Stimulated activated effector memory CD8-positive, alpha-beta T cell treated with anti-CD3 and anti-CD28 coated beads, Interleukin-12 subunit alpha, Interleukin-12 subunit beta, amount 100 ng/mL, for 72 hours (primary cell): Measurements from ENCODE around the gene NOC2L.

Experiments
- ATAC-seq: fragments of 150-1000 bp; cut with Tn5 transposase; 2 replicates; pipeline ENCODE4 v1.10.0; 2021
- DNase-seq, 2 donors: peaks; one replicate each; pipeline ENCODE4 v3.0.0; 2021 to 2022; ENCODE audit warnings: low spot score in 2 of 2
- H3K27ac Mint-ChIP-seq: one replicate; pipeline ENCODE4 v1.8.0; 2022; ENCODE audit warnings: mild to moderate bottlenecking, mixed read lengths
- H3K36me3 Mint-ChIP-seq: one replicate; pipeline ENCODE4 v1.8.0; 2022; ENCODE audit warnings: mild to moderate bottlenecking, mixed read lengths
- H3K4me1 Mint-ChIP-seq: one replicate; pipeline ENCODE4 v1.8.0; 2022; ENCODE audit warnings: mixed read lengths
- H3K4me3 Mint-ChIP-seq: one replicate; pipeline ENCODE4 v1.8.0; 2022; ENCODE audit warnings: mild to moderate bottlenecking, mixed read lengths
- H3K9me3 Mint-ChIP-seq: one replicate; pipeline ENCODE4 v1.8.0; 2022; ENCODE audit warnings: mixed read lengths

Gene NOC2L

DNA sequence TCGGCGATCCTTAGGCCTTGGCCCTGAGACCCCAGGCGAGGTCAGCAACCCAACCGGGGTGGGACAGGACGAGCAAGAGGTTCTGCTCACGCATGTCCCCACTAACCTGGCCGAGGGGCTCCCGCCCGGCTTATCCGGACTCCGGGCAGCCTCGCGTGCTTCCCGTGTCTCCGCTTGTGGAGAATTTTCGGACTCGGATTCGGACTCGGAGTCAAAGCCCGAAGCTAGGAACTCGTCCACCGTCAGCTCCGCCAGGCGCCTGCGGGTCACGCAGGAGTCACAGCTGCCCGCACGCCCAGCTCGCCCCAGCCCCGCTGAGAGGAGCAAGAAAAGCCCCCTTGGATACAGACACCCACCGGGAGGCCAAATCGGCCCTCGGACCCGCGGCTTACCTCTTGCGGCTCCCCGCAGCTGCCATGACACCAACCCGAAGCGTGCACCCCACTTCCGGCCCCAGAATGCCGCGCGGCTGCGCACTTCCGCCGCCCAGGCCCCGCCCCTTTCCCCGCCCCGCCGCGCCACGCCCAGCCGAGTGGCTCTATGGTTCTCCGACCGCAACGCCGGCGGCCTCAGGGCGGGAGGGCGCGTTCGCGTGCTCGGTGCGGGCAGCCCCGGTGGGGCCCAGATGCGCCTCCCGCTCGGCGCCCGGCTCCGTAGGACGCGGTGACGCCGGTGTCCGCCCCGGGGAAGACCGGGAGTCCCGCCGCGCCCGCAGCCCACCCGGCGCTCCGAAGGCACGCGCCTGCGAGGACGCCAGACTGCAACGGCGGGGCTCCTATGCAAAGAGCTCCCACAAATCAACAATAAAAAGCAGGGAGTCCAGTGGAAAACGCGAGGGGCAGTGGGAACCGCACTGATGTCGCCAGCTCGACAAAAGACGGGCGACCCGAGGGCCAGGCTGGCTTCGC is at the start of gene NOC2L:
NOC2L (minus strand) TSS at position 434 of the 908 bp plus-strand sequence; CDS start at position 418, 16 bp downstream.
- H3K4me1 Mint-ChIP-seq, result peaks cover 30% of the 10 kb centered on the region
- peaks cover 46% of the 10 kb centered on the region for H3K36me3 Mint-ChIP-seq
- H3K9me3 Mint-ChIP-seq, result no peaks in the 10 kb centered on the region
- H3K4me3 Mint-ChIP-seq, result peak within 1 kb of the TSS; percentile 84
- DNase-seq (peak; percentile 95 to 96), ATAC-seq (peak; percentile 88)
- peak within 1 kb of the TSS; percentile 66 for H3K27ac Mint-ChIP-seq

DNA sequence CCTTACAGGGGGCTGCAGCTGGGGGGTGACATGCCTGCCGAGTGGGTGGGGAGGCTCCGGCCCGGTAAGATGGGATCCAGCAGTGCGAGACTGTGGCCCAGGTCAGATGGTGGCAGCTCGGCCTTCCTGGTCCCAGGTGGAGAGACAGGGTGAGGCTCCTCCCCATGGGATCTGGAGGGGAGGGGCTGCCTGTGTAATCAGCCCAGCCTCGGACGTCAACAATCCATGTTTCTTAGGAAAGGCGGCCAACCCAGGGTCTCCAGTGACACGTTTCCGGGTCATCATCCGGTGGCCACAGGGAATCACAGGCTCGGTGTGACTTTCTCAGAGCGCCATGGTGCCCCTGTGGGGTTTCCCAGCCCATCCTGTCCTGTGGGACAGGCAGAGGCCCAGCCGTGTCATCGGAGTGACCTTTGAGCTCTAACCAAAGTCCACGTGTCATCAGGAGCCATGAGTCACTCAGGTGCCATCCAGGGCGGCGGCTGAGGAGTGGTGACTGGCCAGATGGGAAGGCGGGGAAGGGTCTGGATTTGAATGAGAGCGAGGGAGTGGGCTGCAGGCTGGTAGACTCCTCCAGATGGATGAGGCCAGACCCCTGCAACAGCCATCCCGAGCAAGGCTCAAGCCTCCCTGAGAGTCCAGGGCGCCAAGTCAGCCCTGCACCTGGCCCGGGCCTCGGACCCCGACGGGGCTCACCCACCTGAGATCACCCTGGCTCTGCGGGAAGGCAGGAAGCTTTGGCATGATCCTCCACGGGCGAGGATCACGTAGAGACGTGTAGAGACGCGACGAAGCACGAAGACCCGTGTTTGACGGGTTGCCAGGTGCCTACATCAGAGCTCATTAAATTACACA is 47.5 kb upstream of the NOC2L start:
- Mint-ChIP-seq H3K4me1 (peaks cover 21% of the 10 kb centered on the region), H3K36me3 (no peaks in the 10 kb centered on the region), H3K27ac (no peak overlapping the region), H3K9me3 (peaks cover 2% of the 10 kb centered on the region), H3K4me3 (no peak overlapping the region)
- ATAC-seq (no peak), DNase-seq (no peak)

DNA sequence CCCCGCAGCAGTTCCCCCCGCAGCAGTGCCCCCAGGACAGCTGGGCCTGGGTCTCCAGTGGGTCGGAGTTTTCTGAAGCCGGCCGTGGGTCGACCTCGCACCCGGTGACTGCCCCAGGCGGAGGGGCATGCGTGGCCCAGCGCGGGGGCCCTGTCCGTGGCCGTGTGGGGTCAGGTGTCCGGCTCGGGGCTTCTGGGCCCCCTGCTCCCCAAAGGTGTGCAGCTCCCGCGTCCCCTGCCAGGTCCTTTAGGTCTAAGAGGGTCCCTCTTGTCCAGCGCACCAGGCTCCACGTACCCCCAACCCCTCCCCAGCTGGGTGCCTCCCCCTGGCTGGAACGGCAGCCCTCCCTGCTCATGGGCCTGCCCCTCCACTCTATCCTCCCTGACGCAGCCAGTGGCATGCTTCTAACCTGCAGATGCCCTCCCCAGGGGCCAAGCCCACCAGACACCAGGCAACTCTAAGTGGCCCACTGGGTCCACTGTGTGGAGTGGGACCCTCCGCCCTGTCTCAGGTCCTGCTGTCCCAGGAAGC is 46.8 kb upstream of the NOC2L start:
- Mint-ChIP-seq H3K36me3 (no peaks in the 10 kb centered on the region), H3K4me3 (no peak overlapping the region), H3K4me1 (peaks cover 23% of the 10 kb centered on the region), H3K9me3 (peaks cover 2% of the 10 kb centered on the region), H3K27ac (no peak overlapping the region)
- no peak for DNase-seq
- ATAC-seq, result no peak

DNA sequence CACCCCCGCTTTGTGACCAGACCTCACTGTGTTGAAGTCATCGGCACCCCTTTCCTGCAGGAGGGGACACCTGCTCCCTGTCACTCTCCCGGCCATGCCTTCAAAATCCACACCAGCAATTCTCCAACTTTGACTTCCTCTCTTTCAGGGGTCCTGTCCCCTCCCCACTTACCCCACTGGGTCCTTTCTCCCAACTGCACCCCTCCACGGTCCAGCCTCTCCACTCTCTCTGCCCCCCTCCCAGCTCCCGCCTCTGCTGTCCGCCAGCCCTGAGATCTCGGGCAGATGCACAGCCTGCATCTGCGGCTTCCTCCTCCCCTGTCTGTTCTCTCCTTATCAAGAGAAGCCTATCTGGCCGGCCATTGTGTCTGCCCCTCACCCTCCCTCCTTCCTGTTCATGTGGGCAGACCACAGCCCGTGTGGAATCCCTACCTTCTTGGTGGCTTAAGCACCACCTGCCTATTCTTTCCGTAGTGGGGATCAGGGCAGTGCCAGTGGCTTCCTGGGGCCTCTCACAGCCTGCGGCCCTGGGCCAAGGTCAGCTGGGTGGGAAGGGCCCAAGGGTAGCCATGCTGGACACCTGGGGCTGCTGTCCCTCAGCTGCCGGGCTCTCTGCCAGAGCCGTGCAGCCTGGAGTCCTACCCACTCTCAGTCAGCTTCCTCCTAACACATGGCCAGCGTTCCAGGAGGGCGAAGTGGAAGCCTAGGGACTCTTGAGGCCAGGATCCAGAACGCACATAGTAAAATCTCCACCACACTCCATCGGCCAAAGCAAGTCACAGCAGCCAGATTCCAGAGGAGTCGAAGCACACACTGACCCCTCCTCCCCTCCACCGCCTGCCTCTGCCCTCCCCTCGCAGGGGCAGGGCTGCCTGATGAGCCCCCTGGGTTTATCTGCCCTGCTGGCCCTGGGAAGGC is 46.0 kb upstream of the NOC2L start:
- H3K9me3 Mint-ChIP-seq, result peaks cover 2% of the 10 kb centered on the region
- ATAC-seq, result no peak
- H3K27ac Mint-ChIP-seq, result peak overlapping the region; percentile 81
- no peak for DNase-seq
- peaks cover 27% of the 10 kb centered on the region for H3K4me1 Mint-ChIP-seq
- H3K4me3 Mint-ChIP-seq, result no peak overlapping the region
- H3K36me3 Mint-ChIP-seq, result no peaks in the 10 kb centered on the region

DNA sequence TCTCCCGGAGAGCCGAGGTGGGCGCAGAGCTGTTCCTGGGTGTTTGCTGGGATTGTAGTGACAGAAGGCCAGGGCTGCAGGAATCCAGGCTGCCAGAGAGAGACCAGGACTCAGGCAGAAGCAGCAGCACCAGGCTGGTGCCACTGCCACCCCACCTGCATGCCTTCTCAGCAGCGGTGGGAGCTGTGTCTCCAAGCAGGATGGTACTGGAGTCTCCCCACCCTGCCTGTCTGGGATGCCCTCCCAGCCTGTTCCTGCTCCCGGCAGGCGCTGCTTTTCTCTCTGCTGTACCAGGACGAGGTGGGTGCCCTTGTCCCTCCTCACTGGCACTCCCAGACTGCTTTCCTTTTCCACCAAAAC is 45.3 kb upstream of the NOC2L start:
- no peak for ATAC-seq
- peak overlapping the region; percentile 81 for H3K27ac Mint-ChIP-seq
- no peak overlapping the region for H3K4me3 Mint-ChIP-seq
- no peak for DNase-seq
- H3K36me3 Mint-ChIP-seq, result no peaks in the 10 kb centered on the region
- H3K9me3 Mint-ChIP-seq, result peaks cover 2% of the 10 kb centered on the region
- peaks cover 26% of the 10 kb centered on the region for H3K4me1 Mint-ChIP-seq

DNA sequence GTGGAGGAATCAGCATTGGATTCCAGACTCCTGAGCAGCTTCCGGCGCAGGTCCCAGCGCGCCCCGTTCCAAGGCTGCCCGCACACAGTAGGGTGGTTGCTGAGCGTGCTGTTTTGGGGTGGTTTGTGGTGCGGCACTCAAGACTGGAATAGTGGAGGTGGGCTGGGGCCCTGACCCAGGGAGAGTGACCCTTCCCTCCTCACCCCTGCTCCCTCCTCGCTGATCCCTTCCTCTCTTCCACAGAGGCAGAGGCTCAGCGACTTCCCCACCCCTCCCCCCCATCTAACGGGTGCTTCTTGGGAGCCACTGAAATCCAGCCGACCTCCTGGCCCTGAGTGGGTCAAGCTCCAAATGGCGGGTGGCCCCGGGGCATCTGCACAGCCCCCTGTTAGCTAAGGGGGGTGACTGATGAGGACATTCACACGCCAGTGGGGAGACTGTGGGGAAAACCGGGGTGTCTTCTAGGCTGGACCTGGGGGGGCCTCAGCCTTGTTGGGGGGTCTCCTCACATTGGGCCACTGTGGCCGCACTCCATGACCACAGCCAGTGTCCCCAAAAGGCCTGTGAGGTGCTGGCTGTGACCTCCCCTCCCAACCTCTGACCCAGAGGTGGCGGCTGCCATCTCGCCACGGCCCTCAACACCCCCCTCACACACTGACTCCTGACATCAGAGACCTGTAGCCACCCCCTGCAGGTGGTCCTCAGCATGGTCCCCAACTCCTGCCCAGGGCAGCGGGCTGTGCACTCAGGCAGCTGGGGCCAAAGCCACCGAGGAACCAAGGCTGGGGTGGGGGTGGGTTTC is 44.8 kb upstream of the NOC2L start:
- H3K4me3 Mint-ChIP-seq, result no peak overlapping the region

DNA sequence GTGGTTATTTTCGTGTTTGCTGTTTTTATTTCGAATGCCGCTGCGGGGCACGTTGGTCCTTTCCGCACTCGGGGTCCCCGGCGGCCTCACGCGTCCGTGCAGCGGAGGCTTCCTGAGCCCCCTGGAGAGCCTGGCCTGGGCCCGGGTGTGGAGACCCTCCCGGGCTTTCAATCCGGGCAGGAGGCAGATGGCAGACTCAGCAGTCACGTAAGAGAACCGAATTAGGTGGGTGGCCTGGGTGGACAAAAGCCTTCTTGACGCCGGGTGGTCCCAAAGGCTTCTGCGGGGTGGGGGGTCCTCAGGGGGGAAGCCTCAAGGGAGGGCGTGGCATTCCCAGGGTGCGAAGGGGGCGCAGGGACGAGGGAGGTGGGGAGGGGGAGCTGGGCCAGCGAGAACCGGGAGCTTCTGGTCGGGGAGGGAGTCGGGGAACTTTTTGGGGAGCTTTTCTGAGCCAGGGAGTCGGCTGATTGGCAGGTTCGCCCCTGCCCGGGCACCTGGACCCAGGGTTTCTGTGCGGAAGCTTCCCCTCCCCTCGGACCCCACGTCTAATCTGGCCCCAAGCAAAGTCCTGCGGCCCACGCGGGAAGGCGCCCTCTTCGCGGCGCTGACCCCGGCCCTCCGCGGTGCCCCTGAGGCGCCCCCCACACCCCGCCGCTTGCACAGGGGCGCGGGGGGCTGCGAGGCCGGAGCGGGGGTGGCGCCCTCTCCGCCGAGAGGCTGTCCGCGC is 42.2 kb upstream of the NOC2L start:
- ATAC-seq, result no peak
- no peak for DNase-seq
- Mint-ChIP-seq H3K27ac (peak overlapping the region; percentile 60), H3K9me3 (no peaks in the 10 kb centered on the region), H3K4me1 (peaks cover 20% of the 10 kb centered on the region), H3K4me3 (peak overlapping the region; percentile 60), H3K36me3 (no peaks in the 10 kb centered on the region)

More for the DNA sequence above, 44.8 kb upstream of the NOC2L start:
- Mint-ChIP-seq H3K27ac (no peak overlapping the region), H3K9me3 (no peaks in the 10 kb centered on the region), H3K36me3 (no peaks in the 10 kb centered on the region), H3K4me1 (peaks cover 21% of the 10 kb centered on the region)
- DNase-seq (no peak), ATAC-seq (no peak)

DNA sequence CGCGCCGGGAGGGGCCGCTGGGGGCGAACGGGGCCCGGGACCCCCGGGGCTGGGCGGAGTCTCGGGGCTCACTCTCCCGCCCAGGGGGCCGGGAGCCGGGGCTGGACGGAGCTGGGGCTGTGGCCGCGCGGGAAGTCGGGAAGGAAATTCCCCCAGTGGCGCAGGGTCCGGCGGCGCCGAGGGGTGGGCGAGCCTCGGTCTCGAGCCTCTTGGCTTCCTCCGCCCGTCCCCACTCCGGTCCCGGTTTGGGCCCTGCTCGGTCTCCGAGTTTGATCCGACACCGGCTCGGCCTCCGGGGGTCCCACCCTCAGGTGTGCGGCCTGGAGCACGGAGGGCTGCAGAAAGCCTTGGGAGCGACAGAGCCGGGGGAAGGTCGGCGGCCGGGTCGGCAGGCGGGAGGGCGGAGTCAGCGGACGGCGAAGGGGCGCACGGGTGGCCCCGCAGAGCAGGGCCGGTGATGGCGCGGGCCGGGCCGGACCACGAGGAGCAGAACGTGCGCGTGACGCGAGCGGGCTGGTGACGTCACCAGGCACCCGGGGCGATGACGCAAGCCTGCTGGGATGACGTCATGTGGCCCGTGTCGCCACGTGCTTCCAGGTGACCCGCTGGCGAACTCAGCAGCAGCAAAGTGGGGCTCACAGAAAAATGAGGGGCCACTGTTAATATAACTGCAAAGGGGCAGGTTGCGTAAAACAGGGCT is 41.5 kb upstream of the NOC2L start:
- DNase-seq (peak in 1 of 2 donors; percentile 54), ATAC-seq (peak; percentile 9)
- Mint-ChIP-seq H3K36me3 (no peaks in the 10 kb centered on the region), H3K4me3 (peak overlapping the region; percentile 60), H3K4me1 (peaks cover 26% of the 10 kb centered on the region), H3K27ac (peak overlapping the region; percentile 60), H3K9me3 (no peaks in the 10 kb centered on the region)

DNA sequence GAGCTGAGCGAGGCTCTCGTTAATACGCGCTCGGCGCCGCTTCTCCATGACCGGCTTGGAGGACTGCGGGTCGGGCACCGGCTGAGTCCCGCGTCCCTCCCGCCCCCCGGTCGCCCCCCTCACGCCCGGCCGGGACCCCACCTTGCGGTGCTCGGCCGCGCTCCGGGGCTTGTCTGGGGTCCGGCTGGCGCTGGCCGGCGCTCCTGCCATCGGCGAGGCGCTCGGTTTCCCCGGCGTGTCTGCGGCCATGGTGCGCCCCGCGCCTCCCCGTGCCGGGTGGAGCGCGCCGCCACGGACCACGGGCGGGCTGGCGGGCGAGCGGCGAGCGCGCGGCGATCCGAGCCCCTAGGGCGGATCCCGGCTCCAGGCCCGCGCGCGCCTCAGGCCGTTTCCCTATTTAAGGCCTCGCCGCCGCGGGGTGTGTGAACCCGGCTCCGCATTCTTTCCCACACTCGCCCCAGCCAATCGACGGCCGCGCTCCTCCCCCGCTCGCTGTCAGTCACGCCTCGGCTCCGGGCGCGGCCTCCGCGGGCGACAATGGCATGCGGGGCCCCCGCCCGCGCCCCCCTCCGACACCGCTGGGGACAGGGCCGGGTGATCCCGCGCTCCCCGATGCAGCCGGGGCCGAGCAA is 40.8 kb upstream of the NOC2L start, which contains the start of gene HES4:
HES4 (minus strand) TSS at position 373 of the 632 bp plus-strand sequence; CDS start at position 249, 124 bp downstream.
- H3K4me3 Mint-ChIP-seq, result peak within 1 kb of the TSS; percentile 60
- peak within 1 kb of the TSS; percentile 60 for H3K27ac Mint-ChIP-seq
- no peaks in the 10 kb centered on the region for H3K36me3 Mint-ChIP-seq
- no peaks in the 10 kb centered on the region for H3K9me3 Mint-ChIP-seq
- DNase-seq (peak in 1 of 2 donors; percentile 73), ATAC-seq (peak; percentile 57)
- peaks cover 21% of the 10 kb centered on the region for H3K4me1 Mint-ChIP-seq

DNA sequence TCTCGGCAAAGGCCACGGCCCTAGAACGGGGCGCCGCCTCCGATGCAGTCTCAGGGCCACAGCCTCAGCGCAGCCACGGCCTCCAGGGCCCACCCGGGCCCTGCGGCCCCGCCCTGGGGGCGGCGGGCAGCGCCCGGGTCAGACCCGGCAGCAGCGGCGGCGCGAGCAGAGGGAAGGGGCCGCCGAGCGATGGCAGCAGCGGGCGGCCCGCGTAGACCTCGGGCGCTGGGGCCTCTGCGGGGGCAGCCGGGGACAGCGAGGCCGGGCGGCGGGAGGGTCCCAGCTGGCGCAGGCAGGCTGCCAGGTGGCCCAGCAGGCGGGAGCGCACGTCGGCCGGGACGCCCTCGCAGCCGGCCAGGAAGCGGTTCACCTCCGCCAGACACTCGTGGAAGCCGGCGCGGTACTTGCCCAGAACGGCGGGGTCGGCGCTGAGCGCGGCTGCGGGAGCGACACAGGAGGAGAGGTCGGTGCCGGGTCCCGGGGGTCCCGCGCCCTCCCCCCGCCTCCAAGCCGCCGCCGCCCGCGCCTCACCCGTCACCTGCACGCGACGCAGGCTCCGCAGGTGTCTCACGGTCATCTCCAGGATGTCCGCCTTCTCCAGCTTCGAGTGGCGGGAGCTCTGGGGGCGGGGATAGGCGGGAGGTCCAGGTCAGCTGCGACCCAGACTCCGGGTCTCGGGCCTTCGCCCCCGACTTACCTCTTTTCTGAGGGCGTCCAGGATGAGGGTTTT is 40.1 kb upstream of the NOC2L start:
- peaks cover 15% of the 10 kb centered on the region for H3K4me1 Mint-ChIP-seq
- no peaks in the 10 kb centered on the region for H3K36me3 Mint-ChIP-seq
- peak; percentile 19 for ATAC-seq
- no peak overlapping the region for H3K27ac Mint-ChIP-seq
- DNase-seq, result no peak
- H3K4me3 Mint-ChIP-seq, result peak overlapping the region; percentile 60
- no peaks in the 10 kb centered on the region for H3K9me3 Mint-ChIP-seq

DNA sequence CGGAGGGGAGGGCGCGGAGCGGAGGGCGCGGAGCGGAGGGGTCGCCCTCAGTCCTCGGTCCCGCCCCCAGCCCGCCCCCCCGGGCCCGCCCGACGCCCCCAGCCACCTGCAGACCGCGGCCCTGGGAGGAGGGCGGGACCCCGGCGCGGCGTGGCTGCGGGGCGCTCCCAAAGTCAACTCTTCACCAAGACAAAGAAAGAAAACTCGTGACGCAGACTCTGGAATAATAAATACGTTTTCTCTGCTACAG is 39.6 kb upstream of the NOC2L start:
- Mint-ChIP-seq H3K36me3 (no peaks in the 10 kb centered on the region), H3K4me3 (peak overlapping the region; percentile 60), H3K27ac (no peak overlapping the region), H3K9me3 (no peaks in the 10 kb centered on the region), H3K4me1 (peaks cover 15% of the 10 kb centered on the region)
- ATAC-seq, result no peak
- no peak for DNase-seq

DNA sequence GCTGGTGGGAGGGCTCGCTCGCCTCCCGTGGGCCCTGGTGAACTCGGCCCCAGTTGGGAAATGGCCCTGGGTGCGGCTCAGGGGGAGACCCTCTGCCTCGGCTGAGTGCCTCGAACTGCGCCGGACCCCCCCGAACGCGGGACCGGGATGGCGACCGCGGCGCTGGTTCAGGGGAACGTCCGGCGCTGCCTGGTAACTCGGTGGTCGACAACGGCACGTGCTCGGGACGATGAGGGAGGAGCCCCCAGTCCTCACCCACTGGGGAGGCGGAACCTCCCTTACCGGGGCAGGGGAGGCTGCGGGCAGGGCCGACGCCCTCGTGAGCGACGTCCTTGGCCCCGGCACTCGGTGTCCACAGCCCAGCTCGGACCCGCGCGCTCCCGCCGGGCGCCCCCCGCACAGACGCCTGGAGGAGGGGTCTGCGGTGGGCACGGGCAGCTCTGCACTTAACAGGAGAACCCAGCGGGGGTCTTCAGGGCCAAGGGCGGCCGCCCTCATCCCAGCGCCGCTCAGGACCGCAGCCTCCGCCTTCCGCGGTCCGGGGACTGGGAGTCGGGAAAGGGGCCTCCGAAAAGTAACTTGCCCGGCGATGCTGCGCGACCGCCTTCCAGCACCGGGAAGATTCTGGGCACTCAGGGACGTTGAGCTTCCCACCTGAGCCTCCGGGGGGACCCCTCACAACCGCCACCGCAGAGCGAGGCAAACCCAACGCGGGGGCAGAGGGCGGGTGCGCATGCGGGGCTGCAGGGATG is 39.1 kb upstream of the NOC2L start:
- Mint-ChIP-seq H3K4me3 (peak overlapping the region; percentile 60), H3K27ac (no peak overlapping the region), H3K9me3 (no peaks in the 10 kb centered on the region), H3K36me3 (no peaks in the 10 kb centered on the region), H3K4me1 (peaks cover 15% of the 10 kb centered on the region)
- no peak for ATAC-seq
- no peak for DNase-seq
